ENCODE data around the gene NUP85.

- TF ChIP-seq REST (IDR thresholded peaks at IDR 0.05), result no peak
- TF ChIP-seq CTCF (IDR thresholded peaks at IDR 0.05), result no peak
- no peak for TF ChIP-seq TFCP2L1 (CRISPR knock-in tag; IDR thresholded peaks at IDR 0.05)
- no peak for TF ChIP-seq BHLHE40 (IDR thresholded peaks at IDR 0.05; ENCODE audit: low read depth, low read length)
- no peak for TF ChIP-seq SMC3 (IDR thresholded peaks at IDR 0.05)
- no peak for TF ChIP-seq POLR2A (IDR thresholded peaks at IDR 0.05; ENCODE audit: low read length)
- no peak for TF ChIP-seq RARB (CRISPR knock-in tag; IDR thresholded peaks at IDR 0.05)
- TF ChIP-seq CEBPB (IDR thresholded peaks at IDR 0.05), result no peak
- no peak for TF ChIP-seq HDAC2 (IDR thresholded peaks at IDR 0.05)
- TF ChIP-seq BCL3 (IDR thresholded peaks at IDR 0.05), result no peak
- no peak for TF ChIP-seq TP53 (CRISPR knock-in tag; IDR thresholded peaks at IDR 0.05)
- no peak for TF ChIP-seq KDM5A (IDR thresholded peaks at IDR 0.05)
Observed at GRCh38 chr17:75225016-75225415, 19.5 kb downstream of the NUP85 start.

All from A549 (cell line).